ENCODE results near the gene COL23A1.

GRCh38 chr5:178440181-178440580, 150.0 kb downstream of the COL23A1 start:
- TF ChIP-seq POLR2A (IDR thresholded peaks at IDR 0.05; ENCODE audit: low read depth, low read length), result no peak
- no peak for TF ChIP-seq TAF1 (IDR thresholded peaks at IDR 0.05; ENCODE audit: low read depth, low read length)
- no peak for TF ChIP-seq SPI1 (IDR thresholded peaks at IDR 0.05; ENCODE audit: low read depth, low read length)
- no peak for TF ChIP-seq POLR2AphosphoS5 (IDR thresholded peaks at IDR 0.05; ENCODE audit: low read depth, low read length)
- no peak for TF ChIP-seq POU2F2 (IDR thresholded peaks at IDR 0.05; ENCODE audit: low read depth, low read length)
